CD4-positive, alpha-beta T cell treated with Interferon alpha-2 for 1 hour (primary cell): Measurements from ENCODE around the gene TRIM3.
A peak's percentile ranks its signal among the peaks of the same experiment; 100 is the strongest.

Experiments used
- DNase-seq, 2 donors: peaks; one replicate each; pipeline ENCODE4 v3.0.0-alpha.2; 2020 to 2022

The TRIM3 gene

DNA sequence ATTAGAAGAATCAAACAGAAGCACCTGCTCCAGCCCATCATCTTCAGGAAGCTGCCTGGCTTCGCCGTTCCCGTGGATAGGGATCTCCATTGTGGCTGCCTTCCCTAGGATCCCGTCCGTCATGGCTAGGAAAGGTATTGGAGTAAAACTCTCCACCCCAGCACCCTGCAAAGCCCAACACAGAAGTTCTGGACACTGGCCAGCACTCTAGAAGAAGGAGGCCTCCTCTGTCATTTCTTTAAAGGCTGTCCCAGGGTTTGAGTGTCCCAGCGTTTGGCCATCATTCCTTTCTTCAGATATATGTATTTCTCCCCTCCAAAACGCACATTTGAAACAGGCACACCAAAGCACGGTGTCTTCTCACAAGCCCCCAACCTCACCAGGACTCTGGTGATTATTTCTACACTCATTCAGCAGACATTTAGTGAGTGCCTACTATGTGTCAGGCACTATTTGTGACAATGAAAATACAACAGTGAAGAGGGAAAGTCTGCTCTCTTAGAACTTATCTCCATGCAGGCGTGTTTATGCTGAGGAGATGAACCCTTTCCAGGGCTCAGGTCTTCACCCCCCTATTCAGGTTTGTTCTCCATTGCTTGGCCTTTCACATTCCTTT is 6.7 kb upstream of the TRIM3 start:
- DNase-seq = no peak

DNA sequence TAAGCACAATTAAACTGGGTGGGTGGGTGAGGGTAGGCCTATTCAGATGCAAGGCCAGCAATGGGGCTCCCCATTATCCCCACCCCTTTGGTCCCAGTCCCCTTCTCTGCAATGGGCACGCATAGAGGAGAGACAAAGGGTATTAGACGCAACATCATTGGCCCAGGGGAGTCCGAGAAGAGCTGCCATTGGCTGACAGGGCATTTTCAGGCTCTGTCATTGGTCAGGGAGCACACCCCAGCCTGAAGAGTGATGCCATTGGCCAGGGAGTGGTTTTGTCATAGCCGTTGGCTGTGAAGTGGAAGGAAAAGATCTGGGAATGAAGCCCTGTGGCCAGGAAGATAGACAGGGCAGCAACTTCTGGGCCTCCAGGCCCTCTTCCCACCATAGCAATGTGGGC is 2.8 kb upstream of the TRIM3 start:
- no peak for DNase-seq

DNA sequence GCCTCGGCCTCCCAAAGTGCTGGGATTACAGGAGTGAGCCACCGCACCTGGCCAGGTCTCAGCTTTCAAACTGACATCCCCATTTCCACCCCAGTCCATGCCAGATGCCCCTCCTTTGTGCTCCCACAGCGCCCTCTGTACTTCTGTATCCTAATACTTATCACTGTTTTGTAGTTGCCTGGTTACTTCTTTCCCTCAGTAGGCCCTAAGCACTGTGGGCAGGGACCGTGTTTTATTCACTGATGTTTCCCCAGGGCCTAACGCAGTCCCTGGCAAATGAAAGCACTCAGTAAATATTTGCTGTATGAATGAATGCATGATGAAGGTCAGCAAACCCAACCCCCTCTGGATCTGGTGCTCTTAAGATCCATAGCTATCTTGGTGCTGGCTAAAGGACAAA is 2.2 kb upstream of the TRIM3 start:
- no peak for DNase-seq

DNA sequence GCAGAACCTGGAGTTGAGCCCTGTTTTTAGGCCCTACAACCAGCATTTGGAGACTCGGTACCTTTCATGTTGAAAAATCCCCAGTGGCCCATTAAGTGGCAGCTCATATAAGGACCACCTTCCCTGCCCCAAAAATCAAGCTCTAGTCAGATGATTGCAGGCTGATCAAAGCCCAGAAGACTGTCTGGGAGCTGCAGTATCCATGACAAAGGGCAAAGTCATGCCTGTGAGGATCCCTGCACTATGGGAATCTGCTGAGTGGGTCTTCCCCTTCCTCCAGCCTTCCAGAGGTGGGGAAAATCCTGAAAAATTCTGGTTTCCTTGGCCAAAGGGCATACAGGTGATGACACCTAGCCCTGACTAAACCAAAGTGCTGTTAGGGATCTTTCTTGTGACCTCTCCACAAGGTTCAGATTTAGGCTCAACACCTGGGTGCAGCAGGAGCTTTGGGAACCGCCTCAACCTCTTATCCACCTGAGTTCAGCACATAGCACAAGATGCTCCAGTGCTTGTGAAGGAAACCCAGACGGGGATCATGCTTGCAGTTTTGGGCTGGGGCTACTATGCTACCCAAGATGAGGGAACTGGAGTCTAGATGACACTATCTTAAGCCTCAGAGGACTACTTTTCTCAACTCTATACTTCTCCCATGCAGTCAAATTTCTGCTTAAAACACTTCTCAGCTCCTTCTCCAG is 1.2 kb upstream of the TRIM3 start:
- DNase-seq = no peak

DNA sequence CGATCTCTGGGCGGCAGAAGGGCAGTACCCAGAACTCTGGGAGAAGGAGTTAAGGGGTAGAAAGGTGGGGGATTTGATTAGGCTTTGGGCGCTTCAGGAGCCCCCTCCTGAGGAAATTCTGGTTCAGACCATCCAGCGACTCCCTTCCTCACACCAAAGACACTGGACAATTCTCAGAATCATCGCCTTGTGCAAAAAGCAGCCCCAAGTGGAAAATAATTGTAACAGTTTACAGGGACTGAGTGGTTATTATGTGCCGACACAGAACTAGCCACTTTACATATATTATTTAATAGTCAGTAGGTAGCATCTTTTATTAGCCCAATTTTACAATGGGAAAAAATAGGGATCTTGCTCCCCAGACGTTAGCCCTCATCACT is 662 bp upstream of the TRIM3 start:
- no peak for DNase-seq

DNA sequence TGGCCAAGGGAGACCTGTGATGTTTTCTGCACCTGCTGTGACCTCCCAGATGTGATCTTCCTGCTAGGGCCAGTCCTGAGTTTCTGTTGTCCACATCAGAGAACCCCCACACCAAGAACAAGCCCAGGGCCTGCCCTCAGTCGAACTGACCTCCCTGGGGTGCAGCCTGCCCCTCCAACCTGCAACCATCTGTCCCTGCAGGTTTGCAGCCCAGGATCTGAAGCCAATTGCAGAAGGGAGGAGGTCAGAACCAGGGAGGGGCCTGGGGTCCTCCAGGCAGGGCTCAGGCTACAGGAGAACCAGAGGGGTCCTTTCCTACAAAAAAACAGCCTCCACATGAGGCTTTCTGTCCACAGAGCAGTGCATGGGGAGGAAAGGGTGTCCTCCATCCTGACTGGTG is 807 bp downstream of the TRIM3 start:
- no peak for DNase-seq

DNA sequence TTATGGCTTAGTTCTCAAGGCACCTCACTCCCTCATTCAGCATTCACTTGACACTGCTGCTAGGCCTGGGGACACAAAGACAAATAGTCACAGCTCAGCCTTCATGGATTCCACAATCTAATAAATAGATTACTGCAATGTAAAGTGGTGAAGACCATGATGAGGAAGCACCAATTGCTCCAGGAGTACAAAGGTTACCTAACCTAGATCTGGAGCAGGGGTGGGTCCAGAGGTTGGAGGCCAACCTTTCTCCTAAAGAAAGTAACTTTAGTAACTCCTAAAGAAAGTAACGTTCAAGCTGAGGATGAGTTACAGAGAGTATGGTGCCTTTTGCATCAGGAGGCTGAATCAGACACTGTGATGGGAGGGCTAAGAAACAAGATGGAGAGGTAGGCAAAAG is 4.1 kb downstream of the TRIM3 start:
- no peak for DNase-seq

DNA sequence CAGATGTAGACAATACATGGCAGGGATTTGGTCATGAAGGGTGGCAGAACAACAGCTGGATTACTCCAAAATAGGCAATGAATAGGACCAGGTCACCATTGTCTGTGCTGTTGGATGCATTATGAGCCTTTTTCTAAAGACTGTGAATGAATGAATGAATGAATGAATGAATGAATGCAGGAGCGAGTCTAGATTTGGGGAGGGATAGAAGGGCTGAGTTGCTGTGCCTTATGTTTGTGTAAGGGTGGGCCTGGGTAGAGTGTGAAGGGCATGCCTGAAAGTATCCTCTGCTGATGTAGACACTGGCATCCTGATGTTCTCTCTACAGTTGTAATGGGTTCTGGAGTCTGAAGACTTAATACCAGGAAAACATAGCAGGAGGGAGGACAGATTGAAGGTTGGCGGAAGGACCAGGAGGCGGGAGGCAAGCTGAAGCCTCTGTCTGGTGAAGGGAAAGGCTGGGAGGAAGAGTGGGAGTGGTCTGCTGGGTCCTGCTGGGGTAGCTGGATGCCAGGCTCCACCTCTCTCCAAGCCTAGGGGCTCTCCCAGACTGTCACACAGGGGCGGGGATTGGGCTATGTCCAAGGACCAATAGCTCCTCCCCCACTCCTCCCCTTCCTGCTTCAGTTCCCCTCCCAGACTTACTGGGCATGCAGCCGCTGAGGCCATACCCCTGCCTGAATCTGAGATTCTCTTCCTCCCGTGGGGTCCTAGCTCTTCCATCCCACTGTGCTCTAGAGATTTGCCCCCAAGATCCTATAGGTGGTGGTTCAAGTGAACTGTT is 4.8 kb downstream of the TRIM3 start:
- DNase-seq = peak; percentile 21 to 73

DNA sequence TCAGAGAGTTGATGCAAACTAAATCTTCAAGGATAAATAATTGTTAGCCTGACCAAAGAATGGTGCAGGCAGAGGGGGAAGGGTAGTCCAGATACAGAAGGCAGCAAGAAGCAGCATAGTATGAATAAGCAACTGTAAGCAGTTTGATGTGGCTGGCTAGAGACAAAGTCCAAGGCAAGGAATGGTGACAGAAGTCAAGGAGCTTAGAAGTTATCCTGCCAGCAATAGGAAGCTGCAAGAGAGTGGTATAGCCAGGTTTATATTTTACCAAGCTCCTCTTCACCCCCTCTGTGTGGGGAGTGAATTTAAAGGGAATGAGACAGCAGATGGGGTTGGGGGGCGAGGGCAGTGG is 14.7 kb downstream of the TRIM3 start:
- no peak for DNase-seq

DNA sequence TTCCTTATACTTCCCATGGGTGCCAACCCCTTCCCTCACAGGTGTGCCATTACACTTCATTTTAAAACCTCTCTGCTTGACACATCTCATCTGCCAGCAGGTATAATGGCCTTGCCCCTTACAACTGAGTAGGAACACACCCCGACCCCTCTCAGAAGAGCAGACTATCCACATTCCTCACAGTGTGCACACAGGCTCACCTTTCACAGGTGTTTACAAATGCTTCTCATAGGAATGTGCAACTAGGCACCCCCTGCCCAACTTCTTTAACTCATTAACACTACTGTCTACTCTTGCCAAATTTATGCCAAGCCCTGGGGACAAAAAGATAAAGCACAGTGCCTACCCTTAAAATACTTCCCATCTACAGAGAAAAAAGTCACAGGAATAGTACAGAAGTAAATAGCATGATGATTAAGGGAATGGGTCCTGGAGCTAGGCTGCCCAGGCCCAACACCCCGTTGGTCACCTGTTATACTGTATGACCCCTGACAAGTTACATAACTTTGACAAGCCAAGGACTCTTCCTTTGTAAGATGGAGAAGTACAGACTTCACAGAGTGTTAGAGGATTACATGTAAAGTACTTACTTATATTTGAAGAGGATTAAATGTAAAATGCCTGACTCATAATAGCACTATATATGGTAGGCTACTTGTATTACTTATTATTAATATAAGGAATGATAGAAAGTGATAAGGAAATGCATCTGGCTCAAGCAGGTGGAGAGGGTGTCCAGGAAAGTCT is 15.2 kb downstream of the TRIM3 start:
- DNase-seq = no peak

DNA sequence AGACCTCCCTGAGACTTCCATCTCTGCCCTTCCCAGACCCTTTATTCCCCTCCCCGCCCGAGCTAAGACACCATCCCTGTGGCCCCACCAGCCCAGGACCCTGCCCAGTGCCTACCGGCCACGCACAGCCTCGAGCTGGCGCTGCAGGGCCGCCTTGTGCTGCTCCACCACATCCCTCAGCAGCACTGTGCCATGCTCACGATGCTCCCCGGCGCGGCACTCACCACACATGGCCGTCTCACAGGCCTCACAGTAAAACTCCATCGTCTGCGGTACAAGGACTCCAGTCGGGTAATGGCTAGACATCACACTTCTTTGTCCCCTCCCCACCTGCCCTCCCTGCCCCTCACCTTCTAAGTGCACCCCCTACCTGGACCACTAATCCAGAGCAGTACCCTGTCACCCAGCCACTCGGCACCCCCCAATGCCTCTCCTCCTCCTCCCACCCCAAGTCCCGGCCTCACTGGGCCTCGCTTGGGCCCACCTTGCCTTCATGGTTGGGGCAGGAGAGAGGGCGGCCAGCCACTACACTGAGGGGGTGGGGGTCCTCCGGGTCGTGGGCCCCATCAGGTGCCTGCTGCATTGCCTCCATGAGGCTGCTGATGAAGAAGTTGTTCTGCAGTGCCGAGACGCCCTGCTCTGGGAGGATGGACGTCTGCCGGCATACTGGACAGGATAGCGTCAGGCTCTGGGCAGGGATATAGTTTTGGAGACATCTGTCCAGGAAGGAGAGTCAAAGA is 16.0 kb downstream of the TRIM3 start:
- no peak for DNase-seq

DNA sequence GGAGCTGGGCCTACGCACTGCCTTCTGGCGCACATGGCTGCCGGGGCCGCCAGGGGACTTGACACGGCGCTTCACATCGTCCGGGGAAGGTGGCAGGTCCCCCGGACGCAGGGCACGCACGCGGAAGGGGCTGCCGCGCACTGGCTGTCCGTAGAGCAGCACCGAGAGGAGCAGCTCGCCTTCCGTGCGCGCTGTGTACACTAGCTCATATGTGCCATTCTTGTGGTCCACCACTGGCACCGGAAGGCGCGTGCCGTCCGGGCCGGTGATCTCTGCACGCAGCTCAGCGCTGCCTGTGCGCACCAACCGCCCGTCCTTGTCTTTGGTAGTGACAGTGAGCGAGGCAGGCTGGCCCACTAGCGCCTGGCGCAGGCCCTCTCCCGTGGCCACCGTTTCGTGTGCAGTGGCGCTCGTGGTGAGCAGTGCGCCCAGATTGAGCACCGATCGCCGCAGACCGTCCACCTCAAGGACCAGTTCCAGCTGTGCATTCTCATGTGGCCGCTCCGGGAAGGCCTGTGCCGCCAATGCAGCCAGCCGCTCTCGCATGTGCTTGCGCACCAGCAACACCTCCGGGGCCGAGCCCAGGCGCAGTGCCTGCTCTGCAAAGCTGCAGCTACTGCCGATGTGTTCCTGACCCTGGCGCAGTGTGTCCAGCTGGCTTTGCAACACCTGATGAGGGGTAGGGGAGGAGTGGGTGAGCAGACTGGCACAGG is 17.2 kb downstream of the TRIM3 start:
- no peak for DNase-seq

DNA sequence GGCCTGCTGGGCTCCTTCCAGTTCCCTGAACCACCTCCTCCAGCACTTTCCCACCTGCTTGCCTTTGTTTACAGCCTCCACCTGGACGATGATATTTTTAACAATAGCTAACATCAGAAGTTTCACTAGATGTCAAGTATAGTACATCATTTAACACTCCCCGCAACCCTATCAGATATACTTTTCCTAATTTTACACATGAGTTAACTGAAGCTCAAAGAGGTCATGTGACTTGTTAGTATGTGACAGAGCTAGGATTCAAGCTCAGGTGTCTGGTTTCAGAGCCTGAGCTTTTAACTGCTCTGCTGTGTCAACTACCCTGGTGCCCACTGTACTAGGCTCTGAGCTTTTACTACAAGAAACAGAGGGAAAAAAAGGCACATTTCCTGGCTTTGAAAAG is 18.7 kb downstream of the TRIM3 start:
- DNase-seq = no peak

DNA sequence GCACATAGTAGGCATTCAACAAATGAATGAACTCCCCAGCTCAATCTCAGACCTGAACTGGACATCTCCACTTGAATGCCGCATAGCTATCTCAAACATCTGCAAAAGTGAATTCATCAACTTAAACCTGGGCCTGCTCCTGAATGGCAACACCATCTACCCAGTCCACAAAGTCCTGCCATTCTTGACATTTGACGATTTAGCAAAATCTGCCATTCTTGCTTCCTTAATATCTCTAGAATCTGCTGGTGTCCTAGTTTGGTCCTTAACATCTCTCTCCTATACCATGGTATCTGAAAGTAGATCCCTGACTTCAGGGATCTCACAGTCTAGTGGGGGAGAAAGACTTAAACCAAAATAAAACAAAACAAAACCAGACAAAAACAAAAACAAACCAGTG is 20.6 kb downstream of the TRIM3 start:
- no peak for DNase-seq

DNA sequence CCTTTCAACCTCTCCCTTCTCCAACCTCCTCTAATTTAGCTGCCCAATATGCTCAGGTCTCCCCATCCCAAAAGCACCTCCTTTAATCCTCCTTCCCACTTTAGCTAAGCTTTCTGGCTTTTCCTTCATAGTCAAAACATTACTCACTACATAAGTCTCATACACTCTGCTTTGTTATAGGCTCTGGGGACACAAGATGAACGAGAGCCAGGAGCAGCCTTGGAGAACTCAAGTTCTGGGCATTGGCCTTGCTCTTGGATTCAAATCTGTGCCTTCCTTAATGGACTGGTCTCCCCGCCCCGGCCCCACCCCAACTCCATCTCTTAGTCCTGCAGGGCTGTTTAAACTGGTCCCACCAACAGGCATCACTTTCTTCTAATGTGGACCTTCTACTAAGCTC is 21.5 kb downstream of the TRIM3 start:
- no peak for DNase-seq

DNA sequence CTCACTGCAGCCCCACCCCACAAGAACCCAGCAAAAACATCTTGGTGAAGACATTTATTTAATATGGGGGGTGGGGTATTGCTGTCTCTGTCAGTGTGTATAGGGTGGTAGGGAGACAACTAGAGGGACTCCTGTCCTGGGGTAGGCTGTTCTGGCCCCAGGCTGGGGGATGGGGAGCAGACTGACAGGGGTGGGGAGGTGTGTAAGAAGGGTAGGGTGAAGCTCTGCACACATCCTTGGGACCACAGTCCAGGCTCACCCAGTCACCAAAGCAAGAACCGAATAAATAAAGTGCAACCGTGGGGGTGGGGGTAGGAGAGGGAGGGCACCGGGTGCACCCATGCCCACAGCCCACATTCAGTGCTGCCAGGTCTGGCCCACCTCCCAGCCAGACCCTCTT is 25.2 kb downstream of the TRIM3 start:
- DNase-seq = no peak

DNA sequence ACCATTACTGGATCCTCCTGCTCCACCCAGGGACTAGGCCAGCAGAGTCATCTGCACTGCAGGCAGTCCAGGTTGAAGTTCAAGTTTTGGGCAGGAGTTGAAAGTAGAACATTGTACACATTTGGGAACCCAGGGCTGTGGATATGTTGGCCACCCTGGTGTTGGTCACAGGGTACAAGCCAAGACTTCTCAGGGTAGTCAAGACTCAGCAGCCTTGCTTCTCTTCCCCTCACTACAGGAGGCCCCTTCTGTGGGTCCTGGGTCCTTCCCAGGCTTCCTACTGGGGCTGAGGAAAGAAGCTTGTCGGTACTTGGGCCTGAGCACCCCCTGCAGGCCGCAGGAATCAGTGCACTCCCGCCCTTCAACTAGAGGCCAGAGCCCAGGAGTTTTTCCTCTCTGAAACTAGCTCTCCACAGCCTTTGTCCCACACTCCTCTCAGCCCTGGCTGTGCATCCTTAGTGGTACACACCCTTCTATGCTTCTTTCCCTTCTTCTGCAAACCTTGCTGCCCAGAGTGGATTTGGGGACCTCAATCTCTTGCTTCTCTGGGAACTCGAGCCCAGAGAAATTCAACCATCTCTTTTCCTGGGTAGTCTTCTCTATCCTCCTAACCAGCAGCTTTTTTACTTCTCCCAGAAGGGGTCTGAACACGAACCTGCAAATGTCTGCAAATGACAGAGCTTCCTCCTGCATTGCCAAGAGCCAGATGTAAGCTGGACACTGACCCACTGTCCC is 30.3 kb downstream of the TRIM3 start:
- DNase-seq = peak; percentile 60 to 68

DNA sequence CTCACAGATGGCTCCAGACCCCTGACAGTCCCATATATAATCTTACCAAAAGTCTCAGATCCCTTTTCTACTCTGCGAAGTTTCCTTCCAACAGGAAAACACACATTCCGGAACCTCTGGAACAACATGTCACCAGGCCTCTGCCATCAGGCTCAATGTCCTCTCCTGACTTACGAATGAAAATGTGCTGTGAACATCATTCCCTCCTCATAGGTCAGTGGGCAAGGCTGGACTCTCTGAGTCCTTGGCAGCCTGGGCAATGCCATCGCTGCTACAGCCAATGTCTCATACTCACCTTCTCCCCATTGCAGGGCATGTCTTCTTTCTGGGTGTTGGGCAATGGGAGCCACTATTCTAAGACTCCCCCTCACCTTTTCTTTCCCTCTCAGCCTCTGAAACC is 31.3 kb downstream of the TRIM3 start:
- no peak for DNase-seq

DNA sequence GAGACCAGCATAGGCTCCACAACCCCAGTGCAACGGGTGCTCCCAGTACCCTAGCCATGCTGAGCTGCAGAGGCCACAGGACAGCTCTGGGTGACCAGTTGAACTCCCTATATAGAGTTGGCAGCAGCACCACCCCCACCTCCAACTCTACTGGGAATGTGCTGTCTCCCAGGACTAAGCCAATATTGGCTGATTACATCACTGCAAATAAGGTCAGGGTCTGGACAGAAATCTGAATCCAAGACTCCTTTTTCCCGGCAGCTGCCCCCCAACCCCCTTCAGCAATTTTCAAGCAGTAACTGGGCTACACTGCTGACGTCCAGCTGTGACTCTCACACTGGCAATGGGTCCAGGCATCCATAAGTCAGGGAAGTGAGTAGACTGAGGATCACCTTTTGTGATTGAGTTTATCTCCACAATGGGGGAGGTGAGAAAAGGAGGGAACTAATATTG is 32.8 kb downstream of the TRIM3 start, which contains the start of gene HPX:
HPX (minus strand) TSS at position 82 of the 453 bp plus-strand sequence; CDS start at position 58, 24 bp downstream.
- DNase-seq = no peak

DNA sequence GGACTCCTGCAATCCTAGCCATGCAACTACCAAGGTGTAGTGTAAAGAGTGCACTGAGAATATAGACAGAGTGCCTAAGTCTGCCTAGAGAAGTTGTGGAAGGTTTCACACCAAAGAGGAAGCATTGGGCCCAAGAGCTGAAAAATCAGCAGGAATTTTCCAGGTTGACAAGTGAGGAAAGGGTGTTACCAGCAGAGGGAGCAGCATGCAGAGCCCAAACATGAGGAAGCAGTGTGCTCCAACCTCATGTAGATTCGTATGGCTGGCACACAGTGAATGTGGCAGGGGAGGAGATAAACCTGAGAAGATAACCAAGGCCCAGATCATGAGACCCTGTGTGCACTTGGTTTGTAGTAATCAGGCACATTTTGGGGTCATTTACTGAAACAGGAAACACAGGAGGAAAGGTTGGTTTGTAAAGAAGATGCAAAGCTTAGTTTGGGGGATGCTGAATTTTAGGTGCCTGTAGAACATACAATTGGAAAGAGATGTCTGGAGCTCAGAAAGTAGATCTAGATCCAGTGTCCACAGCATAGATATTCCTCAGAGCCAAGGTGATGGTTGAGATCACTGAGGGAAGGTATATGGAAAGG is 34.7 kb downstream of the TRIM3 start:
- peak; percentile 37 to 51 for DNase-seq

DNA sequence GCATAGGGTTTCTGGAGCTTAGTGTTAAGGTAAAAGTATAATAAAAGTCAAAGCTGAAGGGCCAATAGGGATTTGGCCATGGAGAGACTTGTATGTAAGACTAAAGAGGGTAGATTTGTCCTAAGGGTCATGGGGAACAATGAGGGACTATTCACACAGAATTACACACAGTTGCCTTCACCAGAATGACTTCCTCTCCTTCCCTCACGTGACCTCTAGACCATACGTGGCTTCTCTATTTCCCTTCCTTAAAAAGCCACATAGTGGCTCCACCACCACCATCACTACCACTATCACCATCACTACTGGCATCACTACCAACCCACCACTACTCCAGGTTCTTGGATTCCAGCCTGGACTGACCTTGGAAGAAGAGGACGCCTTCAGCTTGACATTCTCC is 35.7 kb downstream of the TRIM3 start:
- DNase-seq = peak; percentile 4 to 29
